ENCODE data around the gene NIP7.

The NIP7 gene

DNA sequence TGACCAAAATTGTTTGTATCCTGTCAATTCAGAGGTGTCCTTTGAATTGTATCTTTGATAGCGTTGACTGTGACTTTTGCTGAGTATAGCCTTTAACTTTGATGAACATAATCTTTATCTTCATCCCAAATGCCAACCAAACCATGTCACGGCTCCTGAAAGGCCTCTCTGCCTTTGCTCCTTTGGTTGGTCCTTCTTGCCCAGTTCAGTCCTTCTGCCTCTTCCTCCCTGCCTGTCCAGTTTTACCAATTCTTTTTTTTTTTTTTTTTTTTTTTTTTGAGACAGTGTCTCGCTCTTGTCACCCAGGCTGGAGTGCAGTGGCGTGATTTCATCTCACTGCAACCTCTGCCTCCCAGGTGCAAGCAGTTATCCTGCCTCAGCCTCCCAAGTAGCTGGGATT, 41.3 kb upstream of the NIP7 start:
- H3K27ac ChIP-seq: no peak overlapping the region
- TF ChIP-seq, protein P1, sequence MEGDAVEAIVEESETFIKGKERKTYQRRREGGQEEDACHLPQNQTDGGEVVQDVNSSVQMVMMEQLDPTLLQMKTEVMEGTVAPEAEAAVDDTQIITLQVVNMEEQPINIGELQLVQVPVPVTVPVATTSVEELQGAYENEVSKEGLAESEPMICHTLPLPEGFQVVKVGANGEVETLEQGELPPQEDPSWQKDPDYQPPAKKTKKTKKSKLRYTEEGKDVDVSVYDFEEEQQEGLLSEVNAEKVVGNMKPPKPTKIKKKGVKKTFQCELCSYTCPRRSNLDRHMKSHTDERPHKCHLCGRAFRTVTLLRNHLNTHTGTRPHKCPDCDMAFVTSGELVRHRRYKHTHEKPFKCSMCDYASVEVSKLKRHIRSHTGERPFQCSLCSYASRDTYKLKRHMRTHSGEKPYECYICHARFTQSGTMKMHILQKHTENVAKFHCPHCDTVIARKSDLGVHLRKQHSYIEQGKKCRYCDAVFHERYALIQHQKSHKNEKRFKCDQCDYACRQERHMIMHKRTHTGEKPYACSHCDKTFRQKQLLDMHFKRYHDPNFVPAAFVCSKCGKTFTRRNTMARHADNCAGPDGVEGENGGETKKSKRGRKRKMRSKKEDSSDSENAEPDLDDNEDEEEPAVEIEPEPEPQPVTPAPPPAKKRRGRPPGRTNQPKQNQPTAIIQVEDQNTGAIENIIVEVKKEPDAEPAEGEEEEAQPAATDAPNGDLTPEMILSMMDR (conservative IDR thresholded peaks at IDR 0.05; ENCODE audit: low read depth, low read length): no peak
- no peak overlapping the region for H3K9ac ChIP-seq
- no peaks in the 10 kb centered on the region for H3K27me3 ChIP-seq (ENCODE audit: insufficient read depth, low read depth)
- H3K36me3 ChIP-seq (ENCODE audit: insufficient read depth): no peaks in the 10 kb centered on the region
- H3K4me1 ChIP-seq (ENCODE audit: low read depth, poor library complexity, severe bottlenecking): no peaks in the 10 kb centered on the region
- H3K4me3 ChIP-seq (IDR thresholded peaks at IDR 0.05; ENCODE audit: insufficient read depth, low read depth, low read length): no peak overlapping the region
- no peaks in the 10 kb centered on the region for H3K79me2 ChIP-seq (ENCODE audit: insufficient read depth, low read depth)
- H2AFZ ChIP-seq (ENCODE audit: low read depth): no peak overlapping the region
- no peaks in the 10 kb centered on the region for H4K20me1 ChIP-seq (ENCODE audit: insufficient read depth)
- H3K4me2 ChIP-seq: no peak overlapping the region

DNA sequence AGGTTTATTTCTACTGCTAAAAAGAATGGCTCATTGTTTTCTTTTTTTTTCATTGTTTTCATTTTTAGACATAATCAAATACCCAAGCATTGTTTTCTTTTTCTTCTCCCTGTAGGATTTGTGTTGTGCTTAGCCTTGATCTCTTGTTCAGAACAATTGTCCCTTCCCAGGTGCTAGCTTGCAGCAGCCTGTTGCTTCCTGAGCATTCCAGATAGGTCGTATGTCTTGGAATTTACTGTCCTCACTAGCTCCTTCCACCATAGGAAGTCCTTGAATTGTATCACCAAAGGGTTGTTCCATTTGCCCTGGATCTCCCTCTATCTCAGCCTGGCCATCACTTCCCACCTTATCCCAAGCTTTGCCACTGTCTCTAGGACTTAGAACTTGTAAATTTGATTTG, 38.4 kb upstream of the NIP7 start:
- H3K36me3 ChIP-seq (ENCODE audit: insufficient read depth): no peaks in the 10 kb centered on the region
- H3K27ac ChIP-seq: no peak overlapping the region
- TF ChIP-seq, protein P1 (conservative IDR thresholded peaks at IDR 0.05; ENCODE audit: low read depth, low read length): no peak
- H3K9ac ChIP-seq: no peak overlapping the region
- peaks cover 6% of the 10 kb centered on the region for H3K4me1 ChIP-seq (ENCODE audit: low read depth, poor library complexity, severe bottlenecking)
- no peak overlapping the region for H3K4me2 ChIP-seq
- no peaks in the 10 kb centered on the region for H3K27me3 ChIP-seq (ENCODE audit: insufficient read depth, low read depth)
- H3K79me2 ChIP-seq (ENCODE audit: insufficient read depth, low read depth): no peaks in the 10 kb centered on the region
- no peaks in the 10 kb centered on the region for H4K20me1 ChIP-seq (ENCODE audit: insufficient read depth)
- no peak overlapping the region for H3K4me3 ChIP-seq (IDR thresholded peaks at IDR 0.05; ENCODE audit: insufficient read depth, low read depth, low read length)
- no peak overlapping the region for H2AFZ ChIP-seq (ENCODE audit: low read depth)

DNA sequence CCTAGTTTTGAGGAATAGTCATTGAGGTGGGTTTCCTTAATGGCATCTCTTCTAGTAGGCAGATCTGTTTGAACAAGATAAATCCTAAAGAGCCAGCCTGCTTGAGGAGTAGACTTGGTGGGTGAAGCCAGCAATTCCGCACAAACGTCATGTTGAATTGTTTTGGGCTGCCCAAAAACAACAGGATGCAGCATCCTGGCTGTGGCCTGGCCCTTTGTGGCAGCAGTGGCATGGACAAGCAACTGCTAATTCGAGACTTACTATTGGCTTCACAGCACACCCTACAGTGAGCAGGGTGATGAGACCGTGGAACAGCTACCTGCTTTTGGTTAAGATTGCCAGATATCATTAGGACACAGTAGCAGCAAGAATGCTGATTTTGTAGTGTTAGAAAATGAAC, 37.7 kb upstream of the NIP7 start:
- H3K4me2 ChIP-seq: no peak overlapping the region
- H2AFZ ChIP-seq (ENCODE audit: low read depth): no peak overlapping the region
- H3K79me2 ChIP-seq (ENCODE audit: insufficient read depth, low read depth): no peaks in the 10 kb centered on the region
- no peak overlapping the region for H3K27ac ChIP-seq
- H3K4me3 ChIP-seq (IDR thresholded peaks at IDR 0.05; ENCODE audit: insufficient read depth, low read depth, low read length): no peak overlapping the region
- H3K27me3 ChIP-seq (ENCODE audit: insufficient read depth, low read depth): no peaks in the 10 kb centered on the region
- TF ChIP-seq, protein P1 (conservative IDR thresholded peaks at IDR 0.05; ENCODE audit: low read depth, low read length): no peak
- H4K20me1 ChIP-seq (ENCODE audit: insufficient read depth): no peaks in the 10 kb centered on the region
- peaks cover 8% of the 10 kb centered on the region for H3K4me1 ChIP-seq (ENCODE audit: low read depth, poor library complexity, severe bottlenecking)
- no peaks in the 10 kb centered on the region for H3K36me3 ChIP-seq (ENCODE audit: insufficient read depth)
- no peak overlapping the region for H3K9ac ChIP-seq

DNA sequence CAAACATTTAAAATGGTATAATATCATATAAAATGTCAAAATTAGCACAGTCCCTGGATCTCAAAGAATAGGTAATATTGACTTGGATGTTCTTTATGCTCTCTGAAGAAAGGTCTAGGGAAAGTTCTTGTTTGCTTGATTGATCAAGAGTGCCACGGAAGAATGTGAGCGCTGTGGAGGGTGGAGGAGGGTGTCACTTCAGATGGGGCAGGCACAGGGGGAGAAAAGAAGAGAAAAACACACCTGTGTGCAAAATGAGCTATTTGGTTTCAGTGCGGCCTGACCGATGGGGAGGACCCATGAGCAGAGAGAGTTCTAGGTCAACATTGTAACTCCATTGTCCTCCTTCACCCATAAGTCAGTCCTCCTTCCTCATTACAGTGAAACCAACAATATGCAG, 37.3 kb upstream of the NIP7 start:
- no peak overlapping the region for H2AFZ ChIP-seq (ENCODE audit: low read depth)
- TF ChIP-seq, protein P1 (conservative IDR thresholded peaks at IDR 0.05; ENCODE audit: low read depth, low read length): no peak
- peaks cover 8% of the 10 kb centered on the region for H3K4me1 ChIP-seq (ENCODE audit: low read depth, poor library complexity, severe bottlenecking)
- H3K27me3 ChIP-seq (ENCODE audit: insufficient read depth, low read depth): no peaks in the 10 kb centered on the region
- H3K9ac ChIP-seq: no peak overlapping the region
- H3K79me2 ChIP-seq (ENCODE audit: insufficient read depth, low read depth): no peaks in the 10 kb centered on the region
- no peaks in the 10 kb centered on the region for H4K20me1 ChIP-seq (ENCODE audit: insufficient read depth)
- H3K36me3 ChIP-seq (ENCODE audit: insufficient read depth): no peaks in the 10 kb centered on the region
- H3K27ac ChIP-seq: no peak overlapping the region
- H3K4me3 ChIP-seq (IDR thresholded peaks at IDR 0.05; ENCODE audit: insufficient read depth, low read depth, low read length): no peak overlapping the region
- H3K4me2 ChIP-seq: no peak overlapping the region

Data from KMS-11 (cell line).